H9 (cell line): ENCODE measurements around the gene BSX. TPM values are rescaled to one million over a fixed set of nuclear protein-coding genes. Genes with fewer than 3 reads are reported as not detected.

Experiments used
- DNase-seq: peaks from one replicate; pipeline ENCODE4 v3.0.0-alpha.2; 2017
- H2AFZ ChIP-seq: one replicate; pipeline ENCODE4 v1.6.1; 2013; ENCODE audit warnings: mild to moderate bottlenecking, low read length, control low read depth, moderate library complexity
- H2AK5ac ChIP-seq: 2 replicates; pipeline ENCODE4 v1.6.1; 2013; ENCODE audit warnings: low read length, control low read depth, mixed read lengths; ENCODE audit not compliant: insufficient read length
- H2BK120ac ChIP-seq: one replicate; pipeline ENCODE4 v1.6.1; 2013; ENCODE audit warnings: low read depth, mild to moderate bottlenecking, low read length, control low read depth, inconsistent platforms; ENCODE audit not compliant: poor library complexity, severe bottlenecking
- H2BK12ac ChIP-seq: 2 replicates; pipeline ENCODE4 v1.6.1; 2013; ENCODE audit warnings: low read length, control low read depth, mixed read lengths, low read depth; ENCODE audit not compliant: insufficient read length
- H2BK15ac ChIP-seq: 2 replicates; pipeline ENCODE4 v1.6.1; 2013; ENCODE audit warnings: low read depth, low read length, control low read depth
- H2BK20ac ChIP-seq: one replicate; pipeline ENCODE4 v1.6.1; 2013; ENCODE audit warnings: low read depth, mild to moderate bottlenecking, low read length, control low read depth, inconsistent platforms; ENCODE audit not compliant: poor library complexity, severe bottlenecking
- H2BK5ac ChIP-seq: 2 replicates; pipeline ENCODE4 v1.6.1; 2013; ENCODE audit warnings: low read length, control low read depth, mixed read lengths; ENCODE audit not compliant: insufficient read length
- H3K14ac ChIP-seq: 2 replicates; pipeline ENCODE4 v1.6.1; 2013; ENCODE audit warnings: low read length, control low read depth; ENCODE audit not compliant: insufficient read depth
- H3K18ac ChIP-seq: 2 replicates; pipeline ENCODE4 v1.6.1; 2013; ENCODE audit warnings: low read depth, mild to moderate bottlenecking, mixed read lengths, low read length, control low read depth; ENCODE audit not compliant: insufficient read length
- H3K23ac ChIP-seq: 2 replicates; pipeline ENCODE4 v1.6.1; 2013; ENCODE audit warnings: low read length, control low read depth, mixed read lengths, low read depth; ENCODE audit not compliant: insufficient read length
- H3K23me2 ChIP-seq: 2 replicates; pipeline ENCODE4 v1.6.1; 2013; ENCODE audit warnings: low read depth, mild to moderate bottlenecking, mixed read lengths, low read length, control low read depth; ENCODE audit not compliant: insufficient read length, poor library complexity, severe bottlenecking
- H3K27ac ChIP-seq: 2 replicates; pipeline ENCODE4 v1.5.1; 2013; ENCODE audit warnings: low read length, control low read depth, mixed read lengths, low read depth; ENCODE audit not compliant: insufficient read length
- H3K27me3 ChIP-seq: 2 replicates; pipeline ENCODE4 v1.6.1; 2013; ENCODE audit warnings: low read length, control low read depth, inconsistent platforms; ENCODE audit not compliant: insufficient read depth
- H3K4ac ChIP-seq: 2 replicates; pipeline ENCODE4 v1.6.1; 2013; ENCODE audit warnings: low read depth, mild to moderate bottlenecking, control low read depth, inconsistent platforms, low read length, moderate library complexity
- H3K4me1 ChIP-seq: 2 replicates; pipeline ENCODE4 v1.6.1; 2013; ENCODE audit warnings: low read length, control low read depth, inconsistent platforms; ENCODE audit not compliant: insufficient read depth
- H3K4me2 ChIP-seq: 2 replicates; pipeline ENCODE4 v1.6.1; 2013; ENCODE audit warnings: low read length, control low read depth, mixed read lengths; ENCODE audit not compliant: insufficient read length, insufficient read depth
- H3K56ac ChIP-seq: 2 replicates; pipeline ENCODE4 v1.6.1; 2013; ENCODE audit warnings: low read depth, mild to moderate bottlenecking, mixed read lengths, low read length, control low read depth; ENCODE audit not compliant: insufficient read length
- H3K79me1 ChIP-seq: 2 replicates; pipeline ENCODE4 v1.6.1; 2013; ENCODE audit warnings: low read depth, mild to moderate bottlenecking, moderate library complexity, low read length, control low read depth, inconsistent platforms; ENCODE audit not compliant: insufficient read depth, poor library complexity, severe bottlenecking
- H3K79me2 ChIP-seq: 2 replicates; pipeline ENCODE4 v1.6.1; 2013; ENCODE audit warnings: low read length, control low read depth, inconsistent platforms; ENCODE audit not compliant: insufficient read depth
- H3K9ac ChIP-seq: 2 replicates; pipeline ENCODE4 v1.6.1; 2013; ENCODE audit warnings: low read length, control low read depth, mixed read lengths; ENCODE audit not compliant: insufficient read length; ENCODE audit errors: extremely low read depth
- H3K9me3 ChIP-seq: one replicate; pipeline ENCODE4 v1.6.1; 2013; ENCODE audit warnings: low read depth, low read length, inconsistent platforms; ENCODE audit not compliant: control insufficient read depth
- H3T11ph ChIP-seq: one replicate; pipeline ENCODE4 v1.6.1; 2013; ENCODE audit warnings: mild to moderate bottlenecking, low read length, control low read depth, inconsistent platforms
- H4K20me1 ChIP-seq: one replicate; pipeline ENCODE4 v1.6.1; 2013; ENCODE audit not compliant: control insufficient read depth, insufficient read length, insufficient read depth
- H4K5ac ChIP-seq: 2 replicates; pipeline ENCODE4 v1.6.1; 2013; ENCODE audit warnings: low read depth, mild to moderate bottlenecking, mixed read lengths, low read length, control low read depth; ENCODE audit not compliant: insufficient read length
- H4K8ac ChIP-seq: replicated peaks from 2 replicates; pipeline ENCODE4 v1.6.1; 2013; ENCODE audit warnings: low read length, control low read depth, mixed read lengths, low read depth; ENCODE audit not compliant: insufficient read length
- H4K91ac ChIP-seq: 2 replicates; pipeline ENCODE4 v1.6.1; 2013; ENCODE audit warnings: low read depth, mild to moderate bottlenecking, moderate library complexity, mixed read lengths, low read length, control low read depth; ENCODE audit not compliant: insufficient read length
- H3K27ac Mint-ChIP-seq, 3 experiments: 2 replicates in 2 of 3; 3 replicates in 1 of 3; pipeline ENCODE4 v1.8.0; 2020 to 2021; ENCODE audit warnings: mixed read lengths in 3 of 3, mild to moderate bottlenecking in 1 of 3, moderate library complexity in 1 of 3
- H3K27me3 Mint-ChIP-seq: 2 replicates; pipeline ENCODE4 v1.8.0; 2021; ENCODE audit warnings: low read depth, mild to moderate bottlenecking, moderate library complexity, mixed read lengths
- H3K36me3 Mint-ChIP-seq, 3 experiments: 2 replicates in 2 of 3; 3 replicates in 1 of 3; pipeline ENCODE4 v1.8.0; 2020 to 2021; ENCODE audit warnings: low read depth in 3 of 3, mixed read lengths in 3 of 3; ENCODE audit not compliant: insufficient read depth in 1 of 3
- H3K4me1 Mint-ChIP-seq, 2 experiments: 2 replicates each; pipeline ENCODE4 v1.8.0; 2020; ENCODE audit warnings: mixed read lengths in 2 of 2
- H3K4me3 Mint-ChIP-seq, 2 experiments: 2 replicates in 1 of 2; 3 replicates in 1 of 2; pipeline ENCODE4 v1.8.0; 2020 to 2021; ENCODE audit warnings: mild to moderate bottlenecking in 2 of 2, mixed read lengths in 2 of 2, moderate library complexity in 1 of 2
- H3K9me3 Mint-ChIP-seq, 2 experiments: 2 replicates in 1 of 2; 3 replicates in 1 of 2; pipeline ENCODE4 v1.8.0; 2020; ENCODE audit warnings: mild to moderate bottlenecking in 2 of 2, mixed read lengths in 2 of 2, moderate library complexity in 1 of 2
- WGBS: extraction: QIAGEN DNeasy Blood & Tissue Kit; methylation state at CpG from one replicate; pipeline ENCODE4 v1.1.7; 2013; ENCODE audit warnings: missing lambda C conversion rate, low lambda C conversion rate, mixed read lengths; ENCODE audit not compliant: insufficient read length; ENCODE audit errors: extremely low coverage; 5-methylcytosine and 5-hydroxymethylcytosine counted together
- total RNA-seq: library from RNA; stranded (reverse); gene quantifications from 2 replicates; pipeline ENCODE4 v1.2.1, GENCODE V29; 2021
- TF ChIP-seq, protein P1 (sequence below): fragments of 200-600 bp; sonication (generic); conservative IDR thresholded peaks from 3 replicates; pipeline ENCODE4 v1.8.0; 2021; ENCODE audit warnings: antibody characterized with exemption, mild to moderate bottlenecking

Gene BSX
- total RNA-seq, 1 experiment from 2014 or later, result not detected

DNA sequence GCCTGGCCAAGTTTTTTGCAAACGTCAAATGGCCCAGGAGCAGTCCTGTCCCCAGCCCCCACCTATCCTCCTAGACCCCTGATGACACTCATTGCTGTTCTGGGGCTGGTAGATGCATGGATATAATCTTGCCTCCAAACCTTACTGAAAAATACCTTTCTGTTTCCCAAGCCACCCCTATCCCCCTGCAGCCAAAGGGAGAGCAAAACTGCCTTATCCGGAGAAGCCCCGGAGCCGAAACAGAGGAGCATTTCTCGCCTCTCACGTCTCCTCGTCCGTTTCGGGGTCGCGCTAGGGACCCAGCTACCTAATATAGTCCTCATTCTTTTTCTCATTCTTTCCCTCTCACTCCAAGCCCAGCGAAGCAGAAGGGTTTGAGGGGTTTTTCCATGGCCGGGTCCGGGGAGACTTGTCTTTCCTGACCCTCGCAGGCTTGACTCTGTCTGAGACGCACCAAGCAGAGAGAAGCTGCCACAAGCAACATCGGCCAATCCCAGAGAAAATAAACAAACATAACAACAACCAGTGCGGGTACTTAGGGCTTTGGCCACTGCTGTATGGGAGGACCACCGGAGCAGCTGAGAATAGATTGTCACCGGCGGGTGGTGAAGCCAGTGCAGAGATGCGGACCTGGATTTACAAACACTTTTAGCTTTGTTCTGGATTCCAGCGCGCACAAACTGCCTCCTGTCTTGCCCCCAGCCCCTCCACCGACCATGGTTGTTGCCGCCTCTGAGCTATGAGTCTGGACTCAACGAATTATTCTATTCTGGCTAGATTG, 1.6 kb downstream of the BSX start:
- peaks cover 99% of the 10 kb centered on the region for H3K27me3 Mint-ChIP-seq
- Histone ChIP-seq H4K20me1 (no peaks in the 10 kb centered on the region), H2BK120ac (no peak overlapping the region), H3K27me3 (peaks cover 82% of the 10 kb centered on the region), H2BK20ac (no peak overlapping the region), H4K91ac (no peak overlapping the region), H2AFZ (no peak overlapping the region), H3K4me1 (no peaks in the 10 kb centered on the region; the same call in 1 of the 2 replicates), H3K9me3 (no peaks in the 10 kb centered on the region), H2BK5ac (no peak overlapping the region), H3K56ac (no peak overlapping the region), H2BK15ac (no peak overlapping the region), H3K4me2 (peak overlapping the region; percentile 68), H3K14ac (no peak overlapping the region), H3K4ac (no peak overlapping the region), H4K8ac (no peak overlapping the region), H3K79me2 (no peaks in the 10 kb centered on the region), H3K23me2 (peaks cover 21% of the 10 kb centered on the region), H3K27ac (no peak overlapping the region), H3K9ac (no peak overlapping the region), H2BK12ac (no peak overlapping the region), H4K5ac (no peak overlapping the region), H3K79me1 (no peaks in the 10 kb centered on the region), H2AK5ac (no peak overlapping the region), H3K18ac (no peak overlapping the region), H3T11ph (no peak overlapping the region), H3K23ac (no peak overlapping the region)
- no peak overlapping the region for H3K27ac Mint-ChIP-seq
- no CpG with 5 or more reads among the region's 27 CpGs for WGBS
- peak overlapping the region; percentile 46 to 74 for H3K4me3 Mint-ChIP-seq
- TF ChIP-seq, protein P1, sequence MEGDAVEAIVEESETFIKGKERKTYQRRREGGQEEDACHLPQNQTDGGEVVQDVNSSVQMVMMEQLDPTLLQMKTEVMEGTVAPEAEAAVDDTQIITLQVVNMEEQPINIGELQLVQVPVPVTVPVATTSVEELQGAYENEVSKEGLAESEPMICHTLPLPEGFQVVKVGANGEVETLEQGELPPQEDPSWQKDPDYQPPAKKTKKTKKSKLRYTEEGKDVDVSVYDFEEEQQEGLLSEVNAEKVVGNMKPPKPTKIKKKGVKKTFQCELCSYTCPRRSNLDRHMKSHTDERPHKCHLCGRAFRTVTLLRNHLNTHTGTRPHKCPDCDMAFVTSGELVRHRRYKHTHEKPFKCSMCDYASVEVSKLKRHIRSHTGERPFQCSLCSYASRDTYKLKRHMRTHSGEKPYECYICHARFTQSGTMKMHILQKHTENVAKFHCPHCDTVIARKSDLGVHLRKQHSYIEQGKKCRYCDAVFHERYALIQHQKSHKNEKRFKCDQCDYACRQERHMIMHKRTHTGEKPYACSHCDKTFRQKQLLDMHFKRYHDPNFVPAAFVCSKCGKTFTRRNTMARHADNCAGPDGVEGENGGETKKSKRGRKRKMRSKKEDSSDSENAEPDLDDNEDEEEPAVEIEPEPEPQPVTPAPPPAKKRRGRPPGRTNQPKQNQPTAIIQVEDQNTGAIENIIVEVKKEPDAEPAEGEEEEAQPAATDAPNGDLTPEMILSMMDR, result no peak
- H3K4me1 Mint-ChIP-seq, result peaks cover 50 to 59% of the 10 kb centered on the region in 2 experiments
- peaks cover 5 to 10% of the 10 kb centered on the region in 2 experiments for H3K9me3 Mint-ChIP-seq
- H3K36me3 Mint-ChIP-seq, result no peaks in the 10 kb centered on the region; a peak in 2 of 7 replicates
- peak; percentile 47 for DNase-seq
